Naive thymus-derived CD8-positive, alpha-beta T cell (primary cell): Measurements from ENCODE around the gene OOEP. TPM values are rescaled to one million over a fixed set of nuclear protein-coding genes. Genes with fewer than 3 reads are reported as not detected.

ENCODE experiments used
- ATAC-seq, 2 donors: fragments of 150-1000 bp; cut with Tn5 transposase in 1 of 2; sonication (Bioruptor Pico), chemical (Tn5 transposase) in 1 of 2; 1 replicate in 1 of 2; 2 replicates in 1 of 2; pipeline ENCODE4 v1.10.0; 2021; ENCODE audit warnings: mild to moderate bottlenecking in 2 of 2, moderate library complexity in 2 of 2
- POLR2A ChIA-PET: fragments of 350-600 bp; sonication (Branson Sonifier 250); formaldehyde crosslinking; loops from one replicate; lab custom pipeline; 2021; ENCODE audit warnings: antibody characterized with exemption; lab: Charles Lee
- DNase-seq, 10 donors: peaks; one replicate each; pipeline versions ENCODE4 v3.0.0 to v3.0.0-alpha.2; 2020 to 2022
- H3K27ac Mint-ChIP-seq, 10 donors: one replicate each; pipeline ENCODE4 v1.8.0; 2020 to 2022; ENCODE audit warnings: mild to moderate bottlenecking in 10 of 10, mixed read lengths in 10 of 10, moderate library complexity in 4 of 10, inconsistent platforms in 1 of 10
- H3K27me3 Mint-ChIP-seq, 5 donors: one replicate each; pipeline ENCODE4 v1.8.0; 2021 to 2022; ENCODE audit warnings: mixed read lengths in 5 of 5
- H3K36me3 Mint-ChIP-seq, 3 donors: one replicate each; pipeline ENCODE4 v1.8.0; 2020 to 2022; ENCODE audit warnings: mixed read lengths in 3 of 3, mild to moderate bottlenecking in 2 of 3, inconsistent platforms in 1 of 3
- H3K4me1 Mint-ChIP-seq, 4 donors: one replicate each; pipeline ENCODE4 v1.8.0; 2021 to 2022; ENCODE audit warnings: mixed read lengths in 4 of 4
- H3K4me3 Mint-ChIP-seq, 10 donors: one replicate each; pipeline ENCODE4 v1.8.0; 2020 to 2022; ENCODE audit warnings: mild to moderate bottlenecking in 10 of 10, mixed read lengths in 10 of 10, moderate library complexity in 6 of 10, inconsistent platforms in 1 of 10
- H3K9me3 Mint-ChIP-seq, 9 donors: one replicate each; pipeline ENCODE4 v1.8.0; 2020 to 2022; ENCODE audit warnings: mixed read lengths in 9 of 9, mild to moderate bottlenecking in 3 of 9, inconsistent platforms in 1 of 9, moderate library complexity in 1 of 9
- polyA plus RNA-seq, 3 donors: library from polyadenylated mRNA; unstranded; fragments of 300-500 nt; fragmentation: Illumina TruSeq; gene quantifications; one replicate each; pipeline ENCODE4 v1.2.3, GENCODE V29; 2021
- total RNA-seq, 8 experiments: library from RNA in 2 of 8; stranded (reverse) in 2 of 8; gene quantifications; one replicate each; pipeline ENCODE4 v1.2.3 and lab custom pipeline; 2021 to 2026

OOEP gene
- total and polyA plus RNA-seq, 5 experiments from 2014 or later = 0.38 to 0.60 (median 0.51) TPM; not detected in 2

DNA sequence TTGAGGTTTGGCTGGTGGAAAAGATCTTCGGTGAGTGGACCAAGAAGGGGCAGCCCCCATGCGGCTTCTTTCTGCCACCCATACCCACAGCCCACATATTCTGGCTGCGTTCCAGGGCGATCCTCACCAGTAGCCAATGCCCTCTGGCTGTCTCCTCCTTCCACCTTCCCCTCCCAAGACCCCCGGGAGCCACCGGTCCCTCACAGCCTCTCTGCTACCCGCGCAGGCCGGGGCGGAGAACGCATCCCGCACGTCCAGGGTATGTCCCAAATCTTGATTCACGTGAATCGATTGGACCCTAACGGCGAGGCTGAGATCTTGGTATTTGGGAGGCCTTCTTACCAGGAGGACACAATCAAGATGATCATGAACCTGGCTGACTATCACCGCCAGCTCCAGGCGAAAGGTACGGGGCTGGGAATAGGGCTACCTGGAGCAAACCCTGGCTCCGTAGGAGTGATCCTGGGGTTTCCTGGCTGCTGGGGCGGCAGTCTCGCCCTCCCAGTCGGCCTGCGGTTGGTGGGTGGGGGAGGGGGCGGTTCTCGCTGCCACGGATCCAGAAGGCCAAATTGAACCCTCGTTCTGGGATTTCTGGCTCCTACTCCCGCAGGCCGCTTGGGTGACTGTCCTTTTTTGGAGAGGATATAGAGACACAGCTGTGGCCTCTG is 6.7 kb downstream of the OOEP start:
- no peak for ATAC-seq
- Mint-ChIP-seq H3K36me3 (no peaks in the 10 kb centered on the region), H3K4me3 (no peak overlapping the region), H3K27ac (no peak overlapping the region), H3K4me1 (no peaks in the 10 kb centered on the region), H3K9me3 (no peaks in the 10 kb centered on the region), H3K27me3 (peaks cover 0 to 7% (median 3%) of the 10 kb centered on the region in 5 donors)
- POLR2A ChIA-PET = no interaction called here
- no peak for DNase-seq

DNA sequence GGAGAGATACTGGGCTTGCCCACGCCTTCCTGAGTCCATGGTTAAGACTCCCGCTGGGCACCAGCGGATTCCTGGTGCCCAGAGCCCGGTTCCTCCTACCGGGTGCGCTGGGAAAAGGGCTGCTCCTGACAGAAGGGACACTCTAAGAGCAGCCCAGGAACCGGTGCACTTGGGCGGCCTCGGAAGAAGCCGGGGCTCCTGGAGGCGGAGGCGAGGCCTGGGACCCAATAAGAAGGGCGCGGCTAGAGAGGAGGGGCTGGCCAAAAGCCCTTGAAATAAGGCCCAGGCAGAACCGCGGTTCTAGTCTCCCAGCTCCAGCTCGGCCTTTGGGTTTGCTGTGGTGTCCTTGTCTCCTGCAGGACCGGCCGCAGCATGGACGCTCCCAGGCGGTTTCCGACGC is 7.3 kb downstream of the OOEP start, which contains the start of gene KHDC3L:
TSS of gene KHDC3L (plus strand) at position 301 of the 400 bp plus-strand sequence. CDS start at position 373, 72 bp downstream.
- DNase-seq (no peak), ATAC-seq (no peak)
- Mint-ChIP-seq H3K36me3 (no peaks in the 10 kb centered on the region), H3K4me1 (no peaks in the 10 kb centered on the region), H3K9me3 (no peaks in the 10 kb centered on the region), H3K27me3 (peaks cover 0 to 8% (median 3%) of the 10 kb centered on the region in 5 donors), H3K4me3 (no peak within 1 kb of the TSS), H3K27ac (peak within 1 kb of the TSS in 2 of 10 donors; percentile 29 to 44)
- POLR2A ChIA-PET = no interaction called here

DNA sequence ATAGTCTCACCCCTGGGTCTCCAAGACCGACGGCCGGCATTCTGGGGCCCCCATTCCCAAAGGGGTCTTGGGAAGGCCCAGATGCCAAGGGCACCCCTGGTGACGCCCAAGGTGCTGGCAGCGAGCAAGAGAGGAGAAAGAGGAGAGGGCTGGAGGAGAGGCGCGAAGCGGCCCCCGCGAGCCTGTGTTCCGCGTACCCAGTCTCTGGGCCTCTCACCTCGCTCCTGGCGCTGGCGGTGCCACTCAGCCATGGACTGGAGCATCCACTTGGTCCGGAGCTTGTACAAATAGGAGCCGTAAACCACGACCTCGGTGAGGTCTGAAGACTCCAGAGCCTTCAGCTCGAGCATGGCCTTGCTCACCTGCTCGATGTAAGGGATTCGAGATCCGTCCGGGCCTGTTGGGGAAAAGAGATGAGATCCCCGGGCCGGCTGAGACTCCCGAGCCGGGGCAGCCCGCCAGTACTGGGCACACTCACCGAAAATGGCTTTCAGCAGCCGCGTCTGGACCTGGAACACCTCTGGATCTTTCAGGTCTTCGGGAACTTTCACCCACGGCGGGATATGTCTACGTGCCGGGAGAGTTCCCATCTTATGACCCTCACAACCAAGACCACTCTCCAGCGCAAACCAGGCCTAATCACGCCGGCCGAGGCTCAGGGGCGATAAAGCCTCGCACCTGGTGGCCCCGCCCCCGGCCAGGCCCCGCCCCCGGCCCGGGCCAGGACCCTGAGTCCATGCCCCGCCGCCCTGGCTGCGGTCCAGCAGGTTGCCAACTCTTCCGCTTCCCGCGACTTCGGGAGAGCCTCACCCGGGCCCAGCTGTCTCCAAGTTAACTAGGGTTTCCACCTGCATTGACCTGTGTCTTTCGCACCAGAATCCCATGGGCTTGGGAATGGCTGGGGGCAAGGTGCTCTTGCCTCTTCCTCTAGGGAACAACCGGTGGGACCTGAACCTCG is 15.8 kb downstream of the OOEP start, which contains the start of gene DPPA5:
TSS of gene DPPA5 (minus strand) at position 641 of the 958 bp plus-strand sequence. CDS start at position 590, 51 bp downstream.
- peaks cover 15 to 35% (median 25%) of the 10 kb centered on the region in 5 donors for H3K27me3 Mint-ChIP-seq
- no peak within 1 kb of the TSS for H3K4me3 Mint-ChIP-seq
- H3K9me3 Mint-ChIP-seq = peaks cover 0 to 2% (median 0%) of the 10 kb centered on the region in 9 donors
- no peak for ATAC-seq
- no peaks in the 10 kb centered on the region for H3K36me3 Mint-ChIP-seq
- POLR2A ChIA-PET = interaction anchor here (0.6 kb wide), 1 partner anchor 25 kb away, joined by 3 read pairs; no protein-coding TSS in a partner anchor
- DNase-seq = no peak
- H3K27ac Mint-ChIP-seq = no peak within 1 kb of the TSS
- H3K4me1 Mint-ChIP-seq = peaks cover 0 to 2% (median 0%) of the 10 kb centered on the region in 4 donors

DNA sequence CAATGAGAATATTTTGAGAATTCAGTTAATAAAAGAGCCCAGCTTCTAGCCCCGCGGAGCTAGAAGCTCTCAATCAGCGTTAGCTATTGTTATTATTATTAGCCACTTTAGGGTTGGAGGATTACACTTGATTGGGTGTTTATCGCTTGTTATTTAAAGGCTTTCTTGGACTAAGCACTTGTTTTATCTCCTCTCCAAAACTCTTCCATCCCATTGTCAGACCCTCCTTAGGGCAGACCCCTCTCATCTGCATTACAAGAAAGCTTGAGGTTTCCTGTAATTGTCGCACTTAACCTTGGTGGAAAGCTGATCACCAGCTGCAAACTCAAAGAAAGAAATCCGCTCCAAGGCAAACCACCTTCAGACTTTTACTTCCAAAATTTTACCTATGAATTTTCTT is 20.4 kb downstream of the OOEP start:
- Mint-ChIP-seq H3K4me3 (no peak overlapping the region), H3K4me1 (peaks cover 0 to 2% (median 0%) of the 10 kb centered on the region in 4 donors), H3K27me3 (peaks cover 18 to 54% (median 33%) of the 10 kb centered on the region in 5 donors), H3K9me3 (peaks cover 0 to 2% (median 0%) of the 10 kb centered on the region in 9 donors), H3K27ac (no peak overlapping the region), H3K36me3 (no peaks in the 10 kb centered on the region)
- DNase-seq (no peak), ATAC-seq (no peak)
- POLR2A ChIA-PET = no interaction called here

DNA sequence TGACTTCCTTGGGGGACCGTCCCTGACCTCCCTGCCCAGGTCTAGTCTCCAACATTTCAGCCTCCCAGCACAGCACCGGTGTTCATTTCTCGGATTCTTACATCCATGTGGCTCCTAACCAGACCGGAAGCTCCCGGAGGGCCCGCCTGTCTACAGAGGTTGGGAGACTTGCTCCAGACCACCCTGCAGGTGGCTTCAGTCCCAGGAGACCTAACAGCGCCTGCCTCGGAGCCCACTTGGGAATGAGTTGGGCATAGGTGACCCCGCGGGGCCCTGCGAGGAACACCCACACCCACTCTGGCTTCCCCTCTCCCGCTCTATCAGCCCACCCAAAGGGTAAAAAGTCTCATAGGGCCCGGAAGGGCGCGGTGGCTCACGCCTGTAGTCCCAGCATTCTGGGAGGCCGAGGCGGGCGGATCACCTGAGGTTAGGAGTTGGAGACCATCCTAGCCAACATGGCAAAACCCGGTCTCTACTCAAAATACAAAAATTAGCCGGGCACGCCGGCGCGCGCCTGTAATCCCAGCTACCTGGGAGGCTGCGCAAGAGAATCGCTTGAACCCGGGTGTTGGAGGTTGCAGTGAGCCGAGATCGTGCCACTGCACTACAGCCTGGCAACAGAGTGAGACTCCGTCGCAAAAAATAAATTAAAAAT is 21.0 kb downstream of the OOEP start:
- Mint-ChIP-seq H3K9me3 (peaks cover 0 to 2% (median 0%) of the 10 kb centered on the region in 9 donors), H3K4me3 (no peak overlapping the region), H3K36me3 (no peaks in the 10 kb centered on the region), H3K27ac (no peak overlapping the region), H3K27me3 (peaks cover 18 to 54% (median 33%) of the 10 kb centered on the region in 5 donors), H3K4me1 (peaks cover 0 to 2% (median 0%) of the 10 kb centered on the region in 4 donors)
- POLR2A ChIA-PET = no interaction called here
- no peak for ATAC-seq
- DNase-seq = no peak

DNA sequence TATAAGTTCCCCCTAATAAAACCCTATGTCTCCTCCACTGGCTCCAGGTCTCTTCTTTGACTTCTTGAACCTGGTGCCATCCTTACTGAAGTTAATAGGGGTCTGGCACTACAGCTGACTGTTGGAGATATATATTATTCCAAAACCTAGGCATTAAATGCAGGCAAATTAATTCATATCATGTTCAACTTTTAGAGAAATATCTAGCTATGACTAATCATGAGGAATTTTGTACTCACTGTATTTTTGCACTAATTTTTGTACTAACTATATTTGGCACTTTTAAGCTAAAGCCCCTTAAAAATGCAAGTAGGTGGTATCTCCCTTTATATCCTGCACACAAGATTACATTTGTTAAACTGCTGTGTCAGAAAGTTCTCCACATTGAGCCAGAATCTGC is 26.5 kb downstream of the OOEP start:
- no peak for DNase-seq
- no peaks in the 10 kb centered on the region for H3K36me3 Mint-ChIP-seq
- peaks cover 4 to 20% (median 10%) of the 10 kb centered on the region in 5 donors for H3K27me3 Mint-ChIP-seq
- POLR2A ChIA-PET = no interaction called here
- H3K9me3 Mint-ChIP-seq = no peaks in the 10 kb centered on the region
- no peak overlapping the region for H3K27ac Mint-ChIP-seq
- ATAC-seq = no peak
- no peaks in the 10 kb centered on the region for H3K4me1 Mint-ChIP-seq
- H3K4me3 Mint-ChIP-seq = no peak overlapping the region

DNA sequence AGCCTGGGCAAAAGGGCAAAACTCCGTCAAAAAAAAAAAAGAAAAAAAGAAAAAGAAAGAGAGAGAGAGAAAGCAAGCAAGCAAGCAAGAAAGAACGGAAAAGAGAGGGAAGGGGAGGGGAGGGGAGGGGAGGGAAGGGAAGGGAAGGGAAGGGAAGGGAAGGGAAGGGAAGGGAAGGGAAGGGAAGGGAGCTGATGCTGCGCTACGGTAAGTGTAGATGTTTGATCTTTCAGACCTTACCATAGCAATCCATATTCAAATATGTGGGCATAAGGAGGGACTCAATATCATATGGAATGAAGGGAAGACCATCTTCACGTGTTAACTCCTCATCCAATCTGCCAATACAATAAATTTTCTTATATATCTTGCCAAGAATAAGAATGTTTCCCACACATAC is 27.5 kb downstream of the OOEP start:
- H3K4me1 Mint-ChIP-seq = no peaks in the 10 kb centered on the region
- DNase-seq (no peak), ATAC-seq (no peak)
- peaks cover 0 to 10% (median 4%) of the 10 kb centered on the region in 5 donors for H3K27me3 Mint-ChIP-seq
- no peaks in the 10 kb centered on the region for H3K9me3 Mint-ChIP-seq
- H3K36me3 Mint-ChIP-seq = no peaks in the 10 kb centered on the region
- H3K27ac Mint-ChIP-seq = no peak overlapping the region
- H3K4me3 Mint-ChIP-seq = no peak overlapping the region
- POLR2A ChIA-PET = no interaction called here

DNA sequence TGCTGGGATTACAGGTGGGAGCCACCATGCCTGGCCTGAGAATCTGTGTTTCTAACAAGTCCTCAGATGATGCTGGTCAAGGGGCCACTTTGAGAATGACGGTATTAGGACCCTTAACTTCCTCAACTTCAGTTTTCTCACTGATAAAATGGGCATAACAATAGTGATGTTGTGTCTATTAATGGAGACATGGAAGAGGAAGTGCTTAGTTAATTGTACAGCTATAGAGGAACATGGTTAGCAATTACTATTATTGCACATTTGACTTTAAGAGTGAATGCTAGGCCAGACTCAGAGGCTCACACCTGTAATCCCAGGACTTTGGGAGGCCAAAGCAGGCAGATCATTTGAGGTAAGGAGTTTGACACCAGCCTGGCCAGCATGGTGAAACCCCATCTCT is 28.4 kb downstream of the OOEP start:
- no peaks in the 10 kb centered on the region for H3K9me3 Mint-ChIP-seq

DNA sequence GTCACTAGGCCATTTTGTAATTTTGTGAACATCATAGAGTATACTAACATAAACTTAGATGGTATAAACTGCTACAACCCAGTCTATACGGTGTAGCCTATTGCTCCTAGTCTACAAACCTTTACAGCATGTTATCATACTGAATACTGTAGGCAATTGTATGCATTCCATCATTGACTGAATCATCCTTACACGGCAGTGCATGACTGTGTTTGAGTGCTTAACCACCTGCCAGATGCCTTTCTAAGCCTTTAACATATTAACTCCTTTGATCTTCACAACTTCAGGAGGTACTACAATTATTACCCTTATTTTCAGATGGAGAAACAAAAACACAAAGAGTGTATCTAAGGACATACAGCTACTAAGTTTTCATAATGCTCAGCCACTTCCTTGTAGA is 29.6 kb downstream of the OOEP start:
- no peaks in the 10 kb centered on the region for H3K4me1 Mint-ChIP-seq
- H3K4me3 Mint-ChIP-seq = no peak overlapping the region
- ATAC-seq (no peak), DNase-seq (no peak)
- no peaks in the 10 kb centered on the region for H3K9me3 Mint-ChIP-seq
- no peaks in the 10 kb centered on the region for H3K36me3 Mint-ChIP-seq
- H3K27ac Mint-ChIP-seq = no peak overlapping the region
- POLR2A ChIA-PET = no interaction called here
- no peaks in the 10 kb centered on the region for H3K27me3 Mint-ChIP-seq

More for the DNA sequence above, 28.4 kb downstream of the OOEP start:
- no peaks in the 10 kb centered on the region for H3K4me1 Mint-ChIP-seq
- no peak overlapping the region for H3K27ac Mint-ChIP-seq
- peaks cover 0 to 1% (median 0%) of the 10 kb centered on the region in 5 donors for H3K27me3 Mint-ChIP-seq
- no peak for ATAC-seq
- no peak overlapping the region for H3K4me3 Mint-ChIP-seq
- no peak for DNase-seq
- H3K36me3 Mint-ChIP-seq = no peaks in the 10 kb centered on the region
- POLR2A ChIA-PET = no interaction called here

DNA sequence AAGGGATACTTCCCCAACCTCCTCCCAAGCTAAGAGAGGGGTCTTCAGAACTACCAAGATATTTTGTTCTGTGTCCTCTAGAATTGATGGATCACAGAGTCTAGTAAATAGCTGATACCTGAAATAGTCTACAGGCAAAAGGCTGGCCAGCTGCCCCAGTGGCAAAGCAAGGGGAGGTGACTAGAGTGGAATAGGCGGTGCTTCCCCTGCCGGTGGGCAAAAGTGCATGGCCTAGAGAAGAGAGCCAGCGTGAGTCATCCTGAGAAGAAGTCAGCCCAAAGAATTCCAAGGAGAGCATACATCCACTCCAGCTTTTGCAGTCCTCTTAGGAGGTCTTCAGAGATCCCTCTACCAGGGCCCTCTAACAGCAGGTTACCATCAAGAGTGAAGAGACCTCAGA is 30.4 kb downstream of the OOEP start:
- H3K4me3 Mint-ChIP-seq = no peak overlapping the region
- no peaks in the 10 kb centered on the region for H3K9me3 Mint-ChIP-seq
- ATAC-seq (no peak), DNase-seq (no peak)
- H3K4me1 Mint-ChIP-seq = no peaks in the 10 kb centered on the region
- POLR2A ChIA-PET = no interaction called here
- H3K27ac Mint-ChIP-seq = no peak overlapping the region
- no peaks in the 10 kb centered on the region for H3K36me3 Mint-ChIP-seq
- no peaks in the 10 kb centered on the region for H3K27me3 Mint-ChIP-seq

DNA sequence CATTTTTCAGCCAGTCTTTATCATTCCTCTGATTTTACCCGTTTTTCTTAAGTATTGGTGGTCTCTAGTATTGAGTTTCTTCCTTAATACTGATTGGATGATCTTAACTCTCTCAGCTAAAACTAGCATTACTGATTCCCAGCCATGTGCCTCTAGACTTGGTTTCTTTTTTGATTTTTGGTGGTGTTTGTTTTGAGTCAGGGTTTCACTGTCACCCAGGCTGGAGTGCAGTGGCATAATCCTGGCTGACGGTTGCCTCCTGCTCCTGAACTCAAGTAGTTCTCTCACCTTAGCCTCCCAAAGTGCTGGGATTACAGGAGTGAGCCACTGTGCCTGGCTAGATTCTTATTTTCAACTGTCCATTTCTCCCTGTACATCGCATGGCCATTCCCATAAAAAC is 40.5 kb downstream of the OOEP start:
- Mint-ChIP-seq H3K36me3 (no peaks in the 10 kb centered on the region), H3K27ac (no peak overlapping the region), H3K27me3 (peaks cover 7 to 32% (median 11%) of the 10 kb centered on the region in 5 donors), H3K9me3 (no peaks in the 10 kb centered on the region), H3K4me3 (no peak overlapping the region), H3K4me1 (peaks cover 0 to 3% (median 0%) of the 10 kb centered on the region in 4 donors)
- DNase-seq (no peak), ATAC-seq (no peak)
- POLR2A ChIA-PET = no interaction called here

DNA sequence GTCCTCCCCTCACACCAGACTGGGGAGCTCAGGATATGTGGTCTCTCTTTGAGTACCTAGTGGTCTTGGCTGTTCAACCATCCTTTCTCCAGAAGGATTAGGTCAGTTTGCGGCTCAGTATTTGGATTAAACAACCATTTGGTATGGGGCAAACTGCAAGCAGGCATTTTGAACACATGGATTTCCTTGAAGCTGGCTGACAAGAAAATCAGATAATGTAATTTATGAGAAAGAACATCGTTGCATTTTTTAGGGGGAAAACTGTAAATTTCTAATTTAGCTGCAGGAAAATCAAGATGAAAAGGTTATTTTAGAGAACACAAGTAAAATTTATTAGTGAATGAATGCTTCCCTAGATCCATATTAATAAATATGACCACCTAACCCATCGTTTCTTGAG is 40.9 kb downstream of the OOEP start:
- no peak for ATAC-seq
- H3K27ac Mint-ChIP-seq = no peak overlapping the region

More for the DNA sequence above, 40.9 kb downstream of the OOEP start:
- no peaks in the 10 kb centered on the region for H3K36me3 Mint-ChIP-seq
- H3K4me3 Mint-ChIP-seq = no peak overlapping the region
- H3K9me3 Mint-ChIP-seq = no peaks in the 10 kb centered on the region
- no peak for DNase-seq
- H3K27me3 Mint-ChIP-seq = peaks cover 7 to 32% (median 11%) of the 10 kb centered on the region in 5 donors
- peaks cover 0 to 3% (median 0%) of the 10 kb centered on the region in 4 donors for H3K4me1 Mint-ChIP-seq
- POLR2A ChIA-PET = no interaction called here
